Ectodermal cell (in vitro differentiated cells): ENCODE results near the gene UGT2B15. TPM values are rescaled to one million over a fixed set of nuclear protein-coding genes. Genes with fewer than 3 reads are reported as not detected.
"Not testable (repeated sequence)": the region's sequence is repeated elsewhere in the genome, so short reads cannot be mapped to it uniquely, and the experiment has no call there.

Experiments used
- H3K27ac ChIP-seq: 2 replicates; pipeline ENCODE4 v1.7.0; 2013; ENCODE audit warnings: mild to moderate bottlenecking, low read depth, low read length; ENCODE audit not compliant: insufficient read depth, poor library complexity, severe bottlenecking
- H3K27me3 ChIP-seq: 2 replicates; pipeline ENCODE4 v1.7.0; 2013; ENCODE audit warnings: mild to moderate bottlenecking, low read length; ENCODE audit not compliant: insufficient read depth, control insufficient read depth, poor library complexity, severe bottlenecking
- H3K36me3 ChIP-seq: one replicate; pipeline ENCODE4 v1.7.0; 2013; ENCODE audit warnings: low read length; ENCODE audit not compliant: control insufficient read depth, insufficient read depth
- H3K4me1 ChIP-seq: one replicate; pipeline ENCODE4 v1.7.0; 2013; ENCODE audit warnings: low read length; ENCODE audit not compliant: control insufficient read depth, insufficient read depth
- H3K4me3 ChIP-seq: 2 replicates; pipeline ENCODE4 v1.7.0; 2013; ENCODE audit warnings: low read depth, low read length, control low read depth; ENCODE audit not compliant: insufficient read depth
- H3K9me3 ChIP-seq: 2 replicates; pipeline ENCODE4 v1.7.0; 2013; ENCODE audit warnings: mild to moderate bottlenecking, low read length, moderate library complexity; ENCODE audit not compliant: control insufficient read depth
- WGBS, 2 experiments: methylation state at CpG; one replicate each; pipeline ENCODE4 v1.1.7; 2013; ENCODE audit warnings: missing lambda C conversion rate in 2 of 2; 5-methylcytosine and 5-hydroxymethylcytosine counted together
- polyA plus RNA-seq, 4 experiments: library from polyadenylated mRNA; stranded (reverse); fragments of 50-300 nt; gene quantifications; one replicate each; pipeline ENCODE4 v1.2.3, GENCODE V29; 2013

The UGT2B15 gene
- polyA plus RNA-seq (2013, experiment 1 of 4), result not detected
- not detected for polyA plus RNA-seq (2013, experiment 2 of 4)
- polyA plus RNA-seq (2013, experiment 3 of 4), result not detected
- polyA plus RNA-seq (2013, experiment 4 of 4), result not detected

GRCh38 chr4:68670479-68670939 lies at the start of gene UGT2B15:
Gene UGT2B15, minus strand, starts transcription at chr4:68670652. Its CDS starts 34 bp downstream, at chr4:68670618.
- H3K4me3 ChIP-seq, H3K4me1 ChIP-seq, H3K27me3 ChIP-seq, H3K27ac ChIP-seq, H3K36me3 ChIP-seq, H3K9me3 ChIP-seq: not testable (repeated sequence)
- 80 to 82% methylated on average over 1 of the region's 1 CpG for WGBS, 2 experiments

GRCh38 chr4:68719075-68719473 lies 48.6 kb upstream of the UGT2B15 start:
- 88 to 100% methylated on average over 1 to 2 of the region's 2 CpGs for WGBS, 2 experiments
- Histone ChIP-seq H3K4me3 (no peak overlapping the region), H3K27me3 (no peaks in the 10 kb centered on the region), H3K9me3 (no peaks in the 10 kb centered on the region), H3K4me1 (no peaks in the 10 kb centered on the region), H3K27ac (no peak overlapping the region), H3K36me3 (no peaks in the 10 kb centered on the region)

GRCh38 chr4:68718447-68719074 lies 48.1 kb upstream of the UGT2B15 start:
- no peak overlapping the region for H3K4me3 ChIP-seq
- no peaks in the 10 kb centered on the region for H3K27me3 ChIP-seq
- no peaks in the 10 kb centered on the region for H3K36me3 ChIP-seq
- no peaks in the 10 kb centered on the region for H3K4me1 ChIP-seq
- whole genome bisulfite sequencing, 2 experiments, result 89 to 100% methylated on average over 2 to 3 of the region's 3 CpGs
- no peak overlapping the region for H3K27ac ChIP-seq
- no peaks in the 10 kb centered on the region for H3K9me3 ChIP-seq

GRCh38 chr4:68717999-68718398 lies 47.5 kb upstream of the UGT2B15 start:
- WGBS, 2 experiments, result no CpG with 5 or more reads among the region's 1 CpG

GRCh38 chr4:68714400-68714799 lies 43.9 kb upstream of the UGT2B15 start:
- no peaks in the 10 kb centered on the region for H3K4me1 ChIP-seq
- H3K27me3 ChIP-seq, result no peaks in the 10 kb centered on the region
- no peaks in the 10 kb centered on the region for H3K9me3 ChIP-seq
- WGBS, 2 experiments, result 93% methylated on average over 2 of the region's 2 CpGs
- no peaks in the 10 kb centered on the region for H3K36me3 ChIP-seq
- H3K4me3 ChIP-seq, result no peak overlapping the region
- H3K27ac ChIP-seq, result no peak overlapping the region

More at GRCh38 chr4:68717999-68718398, 47.5 kb upstream of the UGT2B15 start:
- H3K36me3 ChIP-seq, result no peaks in the 10 kb centered on the region
- H3K4me3 ChIP-seq, result no peak overlapping the region
- H3K9me3 ChIP-seq, result no peaks in the 10 kb centered on the region
- H3K27ac ChIP-seq, result no peak overlapping the region
- no peaks in the 10 kb centered on the region for H3K4me1 ChIP-seq
- no peaks in the 10 kb centered on the region for H3K27me3 ChIP-seq

- H3K4me1 ChIP-seq, result no peaks in the 10 kb centered on the region
- H3K9me3 ChIP-seq, result no peaks in the 10 kb centered on the region
- H3K27ac ChIP-seq, result no peak overlapping the region
- no peak overlapping the region for H3K4me3 ChIP-seq
- WGBS, 2 experiments, result 94 to 98% methylated on average over 3 of the region's 3 CpGs
- no peaks in the 10 kb centered on the region for H3K36me3 ChIP-seq
- no peaks in the 10 kb centered on the region for H3K27me3 ChIP-seq
Measured at GRCh38 chr4:68712207-68712606, 41.8 kb upstream of the UGT2B15 start.

- H3K4me1 ChIP-seq, result no peaks in the 10 kb centered on the region
- no peak overlapping the region for H3K27ac ChIP-seq
- H3K9me3 ChIP-seq, result no peaks in the 10 kb centered on the region
- H3K27me3 ChIP-seq, result no peaks in the 10 kb centered on the region
- H3K36me3 ChIP-seq, result no peaks in the 10 kb centered on the region
- H3K4me3 ChIP-seq, result no peak overlapping the region
Measured at GRCh38 chr4:68708566-68708965, 38.1 kb upstream of the UGT2B15 start.

- not testable (repeated sequence) for H3K4me3 ChIP-seq, H3K36me3 ChIP-seq, H3K27me3 ChIP-seq, H3K9me3 ChIP-seq, H3K27ac ChIP-seq, H3K4me1 ChIP-seq
- 66 to 82% methylated on average over 2 of the region's 2 CpGs for WGBS, 2 experiments
Measured at GRCh38 chr4:68703168-68703567, 32.7 kb upstream of the UGT2B15 start.

- Histone ChIP-seq H3K36me3 (no peaks in the 10 kb centered on the region), H3K4me1 (no peaks in the 10 kb centered on the region), H3K27me3 (no peaks in the 10 kb centered on the region), H3K9me3 (no peaks in the 10 kb centered on the region), H3K27ac (no peak overlapping the region), H3K4me3 (no peak overlapping the region)
- WGBS, 2 experiments, result 94% methylated on average over 3 of the region's 3 CpGs
Measured at GRCh38 chr4:68700152-68700551, 29.7 kb upstream of the UGT2B15 start.

GRCh38 chr4:68693325-68694075 lies 23.0 kb upstream of the UGT2B15 start:
- Histone ChIP-seq H3K27me3 (no peaks in the 10 kb centered on the region), H3K36me3 (no peaks in the 10 kb centered on the region), H3K9me3 (no peaks in the 10 kb centered on the region), H3K27ac (no peak overlapping the region), H3K4me3 (no peak overlapping the region), H3K4me1 (no peaks in the 10 kb centered on the region)
- WGBS, 2 experiments, result 92 to 97% methylated on average over 9 of the region's 9 CpGs
